HG03196 (cell line): ENCODE data around the gene MIXL1.
"Not testable (repeated sequence)": the region's sequence is repeated elsewhere in the genome, so short reads cannot be mapped to it uniquely, and the experiment has no call there.

Experiments
- ATAC-seq: cut with Tn5 transposase; IDR thresholded peaks from one replicate; pipeline ENCODE4 v1.9.1; 2021; ENCODE audit not compliant: unreplicated experiment

The MIXL1 gene

GRCh38 chr1:226212545-226212944 lies 10.9 kb upstream of the MIXL1 start:
- no peak for ATAC-seq

GRCh38 chr1:226215239-226215638 lies 8.2 kb upstream of the MIXL1 start:
- no peak for ATAC-seq

GRCh38 chr1:226216056-226216455 lies 7.4 kb upstream of the MIXL1 start:
- no peak for ATAC-seq

GRCh38 chr1:226217273-226217672 lies 6.2 kb upstream of the MIXL1 start:
- no peak for ATAC-seq

GRCh38 chr1:226220473-226221189 lies 2.8 kb upstream of the MIXL1 start:
- no peak for ATAC-seq

- no peak for ATAC-seq
These were observed 778 bp upstream of the MIXL1 start for GRCh38 chr1:226222686-226223085.

- ATAC-seq = peak; percentile 52
These were observed 351 bp downstream of the MIXL1 start for GRCh38 chr1:226223786-226224244.

GRCh38 chr1:226226601-226227000 lies 3.1 kb downstream of the MIXL1 start:
- ATAC-seq = no peak

GRCh38 chr1:226233293-226233692 lies 9.8 kb downstream of the MIXL1 start:
- ATAC-seq = no peak

GRCh38 chr1:226233806-226234205 lies 10.3 kb downstream of the MIXL1 start:
- no peak for ATAC-seq

- no peak for ATAC-seq
These were observed 13.4 kb downstream of the MIXL1 start for GRCh38 chr1:226236826-226237225.

GRCh38 chr1:226239421-226239820 lies 16.0 kb downstream of the MIXL1 start:
- no peak for ATAC-seq

GRCh38 chr1:226248091-226248490 lies 24.6 kb downstream of the MIXL1 start:
- ATAC-seq = no peak

GRCh38 chr1:226248796-226249195 lies 25.3 kb downstream of the MIXL1 start:
- ATAC-seq = no peak

GRCh38 chr1:226250511-226250910 lies 27.0 kb downstream of the MIXL1 start:
- ATAC-seq = no peak

GRCh38 chr1:226252841-226253240 lies 29.4 kb downstream of the MIXL1 start:
- ATAC-seq = not testable (repeated sequence)

GRCh38 chr1:226253933-226254332 lies 30.5 kb downstream of the MIXL1 start:
- ATAC-seq = no peak

GRCh38 chr1:226255380-226255779 lies 31.9 kb downstream of the MIXL1 start:
- no peak for ATAC-seq

- ATAC-seq = no peak
These were observed 38.4 kb downstream of the MIXL1 start for GRCh38 chr1:226261818-226262217.

GRCh38 chr1:226268421-226269124 lies 45.1 kb downstream of the MIXL1 start:
- ATAC-seq = no peak

GRCh38 chr1:226272233-226272902 lies 48.9 kb downstream of the MIXL1 start:
- ATAC-seq = not testable (repeated sequence)

GRCh38 chr1:226274138-226274537 lies 50.7 kb downstream of the MIXL1 start:
- ATAC-seq = no peak
